Astrocyte (in vitro differentiated cells and primary cell): ENCODE measurements around the gene MEP1B.

Experiments
- EZH2 ChIP-seq: IDR thresholded peaks from 2 replicates; pipeline ENCODE4 v1.6.1; 2012; ENCODE audit warnings: mild to moderate bottlenecking, low read length, inconsistent platforms; ENCODE audit not compliant: insufficient read depth
- TF ChIP-seq, protein P1 (sequence below): IDR thresholded peaks from 2 replicates; pipeline ENCODE4 v1.5.1; 2011; ENCODE audit warnings: low read depth, mild to moderate bottlenecking, inconsistent platforms, low read length, moderate library complexity; ENCODE audit not compliant: insufficient read depth

DNA sequence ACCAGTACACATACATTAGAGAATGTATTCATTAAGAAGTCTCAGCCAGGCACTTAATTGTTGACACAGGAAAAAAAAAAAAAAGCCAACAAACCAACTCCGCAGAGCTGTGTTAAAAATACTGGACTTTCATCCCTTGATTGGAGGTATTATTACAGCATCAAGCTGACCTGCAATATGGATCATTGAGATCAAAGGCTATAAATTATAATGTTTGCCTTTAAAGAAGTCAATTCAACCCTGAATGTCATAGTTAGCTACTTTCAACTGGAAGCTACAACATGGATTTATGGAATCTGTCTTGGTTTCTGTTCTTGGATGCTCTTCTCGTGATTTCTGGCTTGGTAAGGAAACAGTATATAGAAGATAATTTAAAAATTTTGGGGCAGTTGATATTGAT lies at the start of gene MEP1B:
- TF ChIP-seq EZH2, result no peak
- TF ChIP-seq, protein P1, sequence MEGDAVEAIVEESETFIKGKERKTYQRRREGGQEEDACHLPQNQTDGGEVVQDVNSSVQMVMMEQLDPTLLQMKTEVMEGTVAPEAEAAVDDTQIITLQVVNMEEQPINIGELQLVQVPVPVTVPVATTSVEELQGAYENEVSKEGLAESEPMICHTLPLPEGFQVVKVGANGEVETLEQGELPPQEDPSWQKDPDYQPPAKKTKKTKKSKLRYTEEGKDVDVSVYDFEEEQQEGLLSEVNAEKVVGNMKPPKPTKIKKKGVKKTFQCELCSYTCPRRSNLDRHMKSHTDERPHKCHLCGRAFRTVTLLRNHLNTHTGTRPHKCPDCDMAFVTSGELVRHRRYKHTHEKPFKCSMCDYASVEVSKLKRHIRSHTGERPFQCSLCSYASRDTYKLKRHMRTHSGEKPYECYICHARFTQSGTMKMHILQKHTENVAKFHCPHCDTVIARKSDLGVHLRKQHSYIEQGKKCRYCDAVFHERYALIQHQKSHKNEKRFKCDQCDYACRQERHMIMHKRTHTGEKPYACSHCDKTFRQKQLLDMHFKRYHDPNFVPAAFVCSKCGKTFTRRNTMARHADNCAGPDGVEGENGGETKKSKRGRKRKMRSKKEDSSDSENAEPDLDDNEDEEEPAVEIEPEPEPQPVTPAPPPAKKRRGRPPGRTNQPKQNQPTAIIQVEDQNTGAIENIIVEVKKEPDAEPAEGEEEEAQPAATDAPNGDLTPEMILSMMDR, result no peak
